ENCODE results near the gene NPC1L1.

DNA sequence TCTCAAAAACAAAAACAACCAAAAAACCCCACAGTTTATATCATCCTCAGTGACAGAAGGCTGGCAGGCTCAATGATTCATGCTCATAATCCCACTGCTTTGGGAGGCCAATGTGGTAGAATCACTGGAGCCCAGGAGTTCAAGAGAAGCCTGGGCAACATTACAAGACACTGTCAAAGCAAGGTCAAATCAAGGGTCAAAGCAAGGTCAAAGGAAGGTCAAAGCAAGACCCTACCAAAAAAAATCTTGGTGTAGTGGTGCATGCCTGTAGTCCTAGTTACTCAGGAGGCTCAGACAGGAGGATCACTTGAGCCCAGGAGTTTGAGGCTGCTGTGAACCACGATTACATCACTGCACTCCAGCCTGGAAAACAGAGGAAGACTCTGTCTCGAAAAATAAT, 14.2 kb upstream of the NPC1L1 start:
- TF ChIP-seq, protein P1, sequence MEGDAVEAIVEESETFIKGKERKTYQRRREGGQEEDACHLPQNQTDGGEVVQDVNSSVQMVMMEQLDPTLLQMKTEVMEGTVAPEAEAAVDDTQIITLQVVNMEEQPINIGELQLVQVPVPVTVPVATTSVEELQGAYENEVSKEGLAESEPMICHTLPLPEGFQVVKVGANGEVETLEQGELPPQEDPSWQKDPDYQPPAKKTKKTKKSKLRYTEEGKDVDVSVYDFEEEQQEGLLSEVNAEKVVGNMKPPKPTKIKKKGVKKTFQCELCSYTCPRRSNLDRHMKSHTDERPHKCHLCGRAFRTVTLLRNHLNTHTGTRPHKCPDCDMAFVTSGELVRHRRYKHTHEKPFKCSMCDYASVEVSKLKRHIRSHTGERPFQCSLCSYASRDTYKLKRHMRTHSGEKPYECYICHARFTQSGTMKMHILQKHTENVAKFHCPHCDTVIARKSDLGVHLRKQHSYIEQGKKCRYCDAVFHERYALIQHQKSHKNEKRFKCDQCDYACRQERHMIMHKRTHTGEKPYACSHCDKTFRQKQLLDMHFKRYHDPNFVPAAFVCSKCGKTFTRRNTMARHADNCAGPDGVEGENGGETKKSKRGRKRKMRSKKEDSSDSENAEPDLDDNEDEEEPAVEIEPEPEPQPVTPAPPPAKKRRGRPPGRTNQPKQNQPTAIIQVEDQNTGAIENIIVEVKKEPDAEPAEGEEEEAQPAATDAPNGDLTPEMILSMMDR (IDR thresholded peaks at IDR 0.05; ENCODE audit: poor library complexity) = no peak
- TF ChIP-seq EZH2 (IDR thresholded peaks at IDR 0.05; ENCODE audit: borderline replicate concordance) = no peak

Data from hepatocyte (in vitro differentiated cells).